Hematopoietic multipotent progenitor cell treated with erythropoietin and hydrocortisone succinate and interleukin-3 and kit ligand, for 6 days (in vitro differentiated cells): ENCODE data around the gene CAPN13.

Experiments used
- DNase-seq: peaks from one replicate; pipeline ENCODE4 v3.0.0-alpha.2; 2015

CAPN13 gene

GRCh38 chr2:30678410-30679137 is 128.7 kb downstream of the CAPN13 start:
- DNase-seq = no peak

- DNase-seq = no peak
These were observed 129.3 kb downstream of the CAPN13 start for GRCh38 chr2:30677861-30678385.

- no peak for DNase-seq
These were observed 130.0 kb downstream of the CAPN13 start for GRCh38 chr2:30677231-30677630.

GRCh38 chr2:30675758-30676157 is 131.5 kb downstream of the CAPN13 start:
- no peak for DNase-seq

- DNase-seq = no peak
These were observed 134.1 kb downstream of the CAPN13 start for GRCh38 chr2:30673127-30673526.
